ENCODE data around the gene STX11.

The STX11 gene

GRCh38 chr6:144143106-144143505 is 7.2 kb upstream of the STX11 start:
- no peak for DNase-seq (ENCODE audit: low spot score)

GRCh38 chr6:144143878-144144277 is 6.4 kb upstream of the STX11 start:
- DNase-seq (ENCODE audit: low spot score) = no peak

- no peak for DNase-seq (ENCODE audit: low spot score)
These were observed 5.3 kb upstream of the STX11 start for GRCh38 chr6:144144996-144145395.

GRCh38 chr6:144145541-144145940 is 4.8 kb upstream of the STX11 start:
- no peak for DNase-seq (ENCODE audit: low spot score)

- no peak for DNase-seq (ENCODE audit: low spot score)
These were observed 1.4 kb upstream of the STX11 start for GRCh38 chr6:144148886-144149285.

- DNase-seq (ENCODE audit: low spot score) = no peak
These were observed 791 bp upstream of the STX11 start for GRCh38 chr6:144149558-144149893.

- DNase-seq (ENCODE audit: low spot score) = peak; percentile 42
These were observed 667 bp downstream of the STX11 start for GRCh38 chr6:144150710-144151657.

- no peak for DNase-seq (ENCODE audit: low spot score)
These were observed 2.1 kb downstream of the STX11 start for GRCh38 chr6:144152334-144152900.

GRCh38 chr6:144153260-144153659 is 2.9 kb downstream of the STX11 start:
- peak; percentile 73 for DNase-seq (ENCODE audit: low spot score)

- DNase-seq (ENCODE audit: low spot score) = no peak
These were observed 3.7 kb downstream of the STX11 start for GRCh38 chr6:144153971-144154370.

- no peak for DNase-seq (ENCODE audit: low spot score)
These were observed 5.2 kb downstream of the STX11 start for GRCh38 chr6:144155529-144155928.

- DNase-seq (ENCODE audit: low spot score) = peak; percentile 30
These were observed 6.0 kb downstream of the STX11 start for GRCh38 chr6:144156338-144156737.

- no peak for DNase-seq (ENCODE audit: low spot score)
These were observed 6.7 kb downstream of the STX11 start for GRCh38 chr6:144156991-144157390.

GRCh38 chr6:144158133-144158532 is 7.8 kb downstream of the STX11 start:
- DNase-seq (ENCODE audit: low spot score) = no peak

- peak; percentile 26 for DNase-seq (ENCODE audit: low spot score)
These were observed 8.9 kb downstream of the STX11 start for GRCh38 chr6:144159223-144159622.

- DNase-seq (ENCODE audit: low spot score) = no peak
These were observed 9.4 kb downstream of the STX11 start for GRCh38 chr6:144159742-144160141.

- DNase-seq (ENCODE audit: low spot score) = no peak
These were observed 10.2 kb downstream of the STX11 start for GRCh38 chr6:144160431-144161005.

- no peak for DNase-seq (ENCODE audit: low spot score)
These were observed 11.7 kb downstream of the STX11 start for GRCh38 chr6:144161975-144162374.

- peak; percentile 49 for DNase-seq (ENCODE audit: low spot score)
These were observed 12.7 kb downstream of the STX11 start for GRCh38 chr6:144162977-144163376.

GRCh38 chr6:144165784-144166183 is 15.5 kb downstream of the STX11 start:
- DNase-seq (ENCODE audit: low spot score) = no peak

GRCh38 chr6:144170044-144170443 is 19.7 kb downstream of the STX11 start:
- no peak for DNase-seq (ENCODE audit: low spot score)

- DNase-seq (ENCODE audit: low spot score) = no peak
These were observed 21.1 kb downstream of the STX11 start for GRCh38 chr6:144171406-144171805.

- no peak for DNase-seq (ENCODE audit: low spot score)
These were observed 23.7 kb downstream of the STX11 start for GRCh38 chr6:144174006-144174405.

Data from pons (tissue), 1 donor.